ENCODE results near the gene HAUS1.
A peak's percentile ranks its signal among the peaks of the same experiment; 100 is the strongest.
"Not testable (repeated sequence)": the region's sequence is repeated elsewhere in the genome, so short reads cannot be mapped to it uniquely, and the experiment has no call there.

The HAUS1 gene

DNA sequence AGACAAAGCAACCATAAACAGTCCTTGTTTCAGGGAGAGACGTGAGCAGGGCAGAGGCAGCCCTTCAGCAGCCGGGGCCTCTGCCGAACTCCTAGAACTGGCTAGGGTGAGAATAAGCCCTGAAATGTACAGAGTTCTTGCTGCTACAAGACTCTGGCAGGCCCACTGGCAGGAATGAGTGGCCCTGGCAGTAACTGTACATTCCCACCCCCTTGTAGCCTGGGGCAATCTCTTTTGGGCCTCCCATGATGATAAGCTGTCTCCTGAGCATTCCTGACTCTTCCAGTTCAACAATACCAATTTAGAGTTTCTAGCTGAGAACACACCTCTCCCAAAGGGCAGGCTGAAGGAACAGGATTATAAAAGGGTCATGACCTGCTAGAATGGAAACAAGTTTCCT is 54.3 kb downstream of the HAUS1 start:
- DNase-seq: no peak

DNA sequence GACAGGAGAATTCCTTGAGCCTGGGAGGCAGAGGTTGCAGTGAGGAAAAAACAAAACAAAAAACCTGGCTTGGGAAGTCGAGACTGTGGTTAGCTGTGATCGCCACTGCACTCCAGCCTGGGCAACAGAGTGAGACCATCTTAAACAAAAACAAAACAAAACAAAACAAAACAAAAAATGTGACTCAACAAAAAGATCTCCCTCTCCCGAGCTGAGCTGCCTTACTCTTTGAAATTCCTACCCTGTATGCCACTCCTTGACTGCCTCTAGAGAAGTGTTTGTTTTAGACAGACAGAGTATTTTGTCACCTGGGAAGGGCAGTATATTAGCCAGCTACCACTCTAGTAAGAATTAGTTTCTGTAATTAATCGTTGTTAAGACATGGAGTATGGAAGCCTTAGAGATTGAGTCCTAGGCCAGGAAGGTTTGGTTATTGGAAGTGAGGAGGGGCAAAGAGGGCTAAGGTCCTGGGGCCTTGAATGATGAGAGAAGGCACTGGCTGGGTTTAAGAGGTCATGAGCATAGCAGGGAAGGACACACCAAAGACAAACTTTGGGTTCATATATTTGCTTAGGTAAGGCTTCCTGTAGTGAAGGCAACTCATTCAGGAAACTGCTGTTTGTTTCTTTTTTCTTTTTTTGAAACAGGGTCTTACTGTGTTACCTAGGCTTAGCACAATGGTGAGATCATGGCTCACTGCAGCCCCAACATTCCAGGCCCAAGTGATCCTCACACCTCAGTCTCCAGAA is 56.0 kb downstream of the HAUS1 start:
- DNase-seq: no peak

DNA sequence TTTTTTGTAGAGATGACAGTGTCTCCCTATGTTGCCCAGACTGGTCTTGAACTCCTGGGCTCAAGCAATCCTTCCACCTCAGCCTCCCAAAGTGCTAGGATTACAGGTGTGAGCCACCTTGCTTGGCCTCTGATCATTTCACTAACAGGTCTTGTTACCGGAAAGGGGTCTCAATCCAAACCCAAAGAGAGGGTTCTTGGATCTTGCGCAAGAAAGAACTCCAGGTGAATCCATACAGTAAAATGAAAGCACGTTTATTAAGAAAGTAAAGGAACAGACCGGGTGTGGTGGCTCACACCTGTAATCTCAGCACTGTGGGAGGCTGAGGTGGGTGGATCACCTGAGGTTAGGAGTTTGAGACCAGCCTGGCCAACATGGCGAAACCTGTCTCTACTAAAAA is 56.7 kb downstream of the HAUS1 start:
- not testable (repeated sequence) for DNase-seq

DNA sequence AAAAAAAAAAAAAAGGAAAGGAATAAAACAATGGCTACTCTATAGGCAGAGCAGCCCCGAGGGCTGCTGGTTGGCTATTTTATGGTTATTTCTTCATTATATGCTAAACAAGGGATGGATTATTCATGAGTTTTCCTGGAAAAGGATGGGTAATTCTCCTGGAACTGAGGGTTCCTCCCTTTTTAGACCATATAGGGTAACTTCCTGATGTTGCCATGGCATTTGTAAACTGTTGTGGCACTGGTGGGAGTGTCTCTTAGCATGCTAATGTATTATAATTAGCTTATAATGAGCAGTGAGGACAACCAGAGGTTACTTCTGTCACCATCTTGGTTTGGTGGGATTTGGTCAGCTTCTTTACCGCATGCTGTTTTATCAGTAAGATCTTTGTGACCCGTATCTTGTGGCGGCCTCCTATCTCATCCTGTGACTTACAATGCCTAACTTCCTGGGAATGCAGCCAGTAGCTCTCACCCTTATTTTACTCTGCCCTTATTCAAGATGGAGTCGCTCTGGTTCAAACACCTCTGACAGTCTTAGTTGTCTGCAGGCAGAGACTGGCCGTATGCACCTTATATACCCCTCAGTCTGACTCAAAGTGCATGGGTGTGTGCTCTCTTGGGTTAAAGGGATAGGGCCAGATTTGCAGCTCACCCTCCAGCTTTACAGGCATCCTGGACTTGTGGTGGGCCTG is 57.7 kb downstream of the HAUS1 start:
- no peak for DNase-seq

DNA sequence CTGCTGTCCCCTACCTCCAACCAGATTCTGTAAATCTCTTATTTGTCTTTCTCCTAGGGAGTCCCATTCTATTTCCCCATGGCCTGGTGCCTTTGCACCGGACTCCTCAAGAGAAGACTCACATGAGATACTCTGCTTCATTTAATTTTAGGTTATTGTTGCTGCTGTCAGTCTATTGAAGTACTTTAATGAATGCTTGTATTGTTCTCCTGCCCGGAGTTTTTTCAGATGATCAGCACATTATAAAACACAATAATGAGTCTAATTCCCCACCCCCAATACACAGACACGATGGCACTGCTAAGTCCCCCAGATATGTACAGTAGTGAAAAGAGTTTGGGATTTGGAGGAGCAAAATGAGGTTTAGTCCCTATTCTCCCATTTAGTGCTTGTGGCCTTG is 58.9 kb downstream of the HAUS1 start:
- no peak for DNase-seq

DNA sequence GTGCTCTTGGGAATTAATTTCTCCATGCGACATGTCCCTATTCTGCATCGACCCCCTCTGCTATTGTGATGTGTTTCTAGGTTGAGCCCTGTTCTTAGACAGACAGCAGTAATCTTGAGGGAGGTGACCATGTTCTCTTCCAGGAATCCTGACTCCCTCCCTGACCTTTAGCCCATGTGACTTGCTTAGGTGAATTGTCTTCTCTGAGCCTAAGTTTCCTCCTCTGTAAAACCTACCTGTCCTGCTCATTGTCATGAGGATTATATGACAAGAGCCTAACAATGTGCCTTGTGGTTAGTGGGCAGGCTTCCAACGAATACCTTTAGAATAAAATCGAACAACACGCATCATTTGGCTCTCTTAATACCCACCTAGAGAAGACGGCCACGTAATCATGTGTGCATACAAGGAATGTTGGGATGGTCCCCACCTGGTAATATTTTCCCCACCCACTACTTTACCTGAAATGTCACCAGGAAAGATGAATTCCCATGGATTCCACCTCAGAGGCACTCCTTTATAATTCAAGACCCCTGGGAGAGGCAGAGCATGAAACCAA is 59.8 kb downstream of the HAUS1 start:
- no peak for DNase-seq

DNA sequence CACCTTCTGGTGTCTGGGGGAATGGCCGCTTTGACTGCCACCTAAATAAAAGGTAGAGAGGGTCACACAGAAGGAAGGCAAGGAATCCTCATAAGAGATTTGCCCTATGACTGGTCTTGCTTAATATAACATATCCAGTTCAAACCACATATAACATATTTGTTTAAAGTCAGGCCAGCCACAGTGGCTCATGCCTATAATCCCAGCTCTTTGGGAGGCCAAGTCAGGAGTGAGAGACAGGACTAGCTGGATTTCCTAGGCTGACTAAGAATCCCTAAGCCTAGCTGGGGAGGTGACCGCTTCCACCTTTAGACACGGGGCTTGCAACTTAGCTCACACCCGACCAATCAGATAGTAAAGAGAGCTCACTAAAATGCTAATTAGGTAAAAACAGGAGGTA is 60.3 kb downstream of the HAUS1 start:
- DNase-seq: not testable (repeated sequence)

DNA sequence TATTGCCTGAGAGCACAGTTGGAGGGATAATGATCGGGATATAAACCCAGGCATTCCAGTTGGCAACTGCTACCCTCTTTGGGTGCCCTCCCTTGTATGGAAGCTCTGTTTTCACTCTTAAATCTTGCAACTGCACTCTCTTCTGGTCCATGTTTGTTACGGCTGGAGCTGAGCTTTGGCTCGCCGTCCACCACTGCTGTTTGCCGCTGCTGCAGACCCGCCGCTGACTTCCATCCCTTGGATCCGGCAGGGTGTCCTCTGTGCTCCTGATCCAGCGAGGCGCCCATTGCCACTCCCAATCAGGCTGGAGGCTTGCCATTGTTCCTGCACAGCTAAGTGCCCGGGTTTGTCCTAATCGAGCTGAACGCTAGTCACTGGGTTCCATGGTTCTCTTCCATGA is 60.7 kb downstream of the HAUS1 start:
- DNase-seq: no peak

DNA sequence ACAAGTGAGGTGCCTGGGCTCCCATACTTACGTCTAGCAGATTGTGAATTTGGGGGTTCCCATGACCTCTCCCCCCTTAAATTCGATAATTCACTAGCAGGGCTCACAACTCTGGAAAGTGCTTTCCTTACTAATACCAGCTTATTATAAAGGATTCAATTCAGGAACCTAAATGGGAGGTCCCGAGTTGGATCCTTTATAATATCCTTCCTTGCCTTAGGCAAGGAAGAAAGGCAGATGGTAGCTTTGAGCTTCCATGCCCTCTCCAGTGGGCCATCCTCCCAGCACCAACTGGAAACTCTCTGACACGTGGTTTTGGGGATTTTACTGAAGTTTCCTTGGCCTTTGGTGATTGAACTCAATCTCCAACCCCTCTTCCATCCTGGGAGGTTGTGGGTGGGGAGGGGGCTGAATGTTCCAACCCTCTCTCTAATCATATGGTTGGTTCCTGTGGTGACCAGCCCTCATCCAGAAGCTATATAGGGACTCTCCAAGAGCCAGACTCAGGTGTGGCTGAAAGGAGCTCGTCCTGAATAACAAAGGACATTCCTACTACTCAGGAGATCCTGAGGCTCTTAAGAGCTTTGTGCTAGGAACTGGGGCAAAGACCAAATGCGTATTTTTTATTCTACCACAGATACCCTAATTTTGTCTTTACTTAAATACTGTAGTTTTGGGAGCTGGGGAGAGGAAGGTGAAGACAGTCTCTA is 62.2 kb downstream of the HAUS1 start:
- DNase-seq: no peak

DNA sequence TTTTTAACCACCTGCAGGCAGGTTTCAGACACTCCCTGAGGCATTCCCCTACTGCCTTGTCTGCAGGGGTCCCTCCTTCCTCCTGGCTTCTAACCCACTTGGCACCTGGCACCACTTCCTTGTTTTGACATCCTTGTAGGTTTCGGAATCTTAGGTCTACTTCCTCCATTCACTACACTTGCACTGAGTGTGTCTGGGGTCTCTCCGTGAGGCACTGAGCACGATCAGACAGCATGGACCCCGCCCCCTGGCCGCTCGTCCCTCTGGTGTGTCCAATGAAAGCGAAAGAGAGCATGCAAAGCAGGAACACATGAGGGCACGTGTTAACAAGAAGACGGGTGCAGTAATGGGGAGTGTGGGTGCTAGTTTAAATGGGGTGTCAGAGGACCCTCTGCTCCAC is 63.8 kb downstream of the HAUS1 start:
- no peak for DNase-seq

DNA sequence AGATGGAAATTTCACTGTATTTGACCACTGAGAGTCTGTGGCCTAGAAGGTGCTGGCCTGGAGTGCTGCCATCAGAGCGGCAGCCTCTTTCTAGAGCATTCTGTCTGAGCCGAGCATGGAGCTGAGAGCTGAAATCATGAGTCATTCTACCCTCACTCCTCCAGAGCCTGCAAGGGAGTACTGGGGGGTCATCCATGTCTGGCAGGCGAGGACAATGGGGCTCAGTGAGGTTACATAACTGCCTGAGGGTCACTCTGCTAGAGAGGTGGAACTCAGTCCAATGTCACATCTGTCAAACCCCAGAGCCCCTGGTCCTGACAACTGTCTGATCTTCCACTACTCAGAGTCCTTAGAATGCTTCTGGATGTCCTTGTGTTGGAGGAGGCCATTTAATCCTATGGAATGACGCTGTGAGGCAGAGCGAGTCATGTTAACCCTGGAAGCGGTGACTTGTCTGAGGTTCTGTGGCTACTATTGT is 65.3 kb downstream of the HAUS1 start:
- no peak for DNase-seq

DNA sequence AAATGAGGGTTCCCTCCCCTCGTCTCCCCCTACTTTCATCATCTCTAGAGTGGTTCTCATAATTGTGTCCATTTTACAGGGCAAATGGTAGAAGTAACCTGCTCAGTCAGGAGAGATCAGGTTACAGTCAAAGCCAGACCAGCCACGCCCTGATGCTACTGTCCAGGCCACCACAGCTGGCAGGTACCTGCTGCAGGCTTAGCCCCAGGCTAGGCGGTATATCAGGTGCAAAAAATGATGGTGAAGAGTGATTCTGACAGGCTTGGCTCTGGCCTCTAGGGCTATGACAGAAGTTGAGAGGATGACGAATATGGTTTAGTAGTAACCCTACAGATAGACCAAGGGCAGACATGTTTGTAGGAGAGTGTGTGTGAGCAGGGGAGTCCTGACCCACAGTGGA is 67.1 kb downstream of the HAUS1 start:
- DNase-seq: no peak

DNA sequence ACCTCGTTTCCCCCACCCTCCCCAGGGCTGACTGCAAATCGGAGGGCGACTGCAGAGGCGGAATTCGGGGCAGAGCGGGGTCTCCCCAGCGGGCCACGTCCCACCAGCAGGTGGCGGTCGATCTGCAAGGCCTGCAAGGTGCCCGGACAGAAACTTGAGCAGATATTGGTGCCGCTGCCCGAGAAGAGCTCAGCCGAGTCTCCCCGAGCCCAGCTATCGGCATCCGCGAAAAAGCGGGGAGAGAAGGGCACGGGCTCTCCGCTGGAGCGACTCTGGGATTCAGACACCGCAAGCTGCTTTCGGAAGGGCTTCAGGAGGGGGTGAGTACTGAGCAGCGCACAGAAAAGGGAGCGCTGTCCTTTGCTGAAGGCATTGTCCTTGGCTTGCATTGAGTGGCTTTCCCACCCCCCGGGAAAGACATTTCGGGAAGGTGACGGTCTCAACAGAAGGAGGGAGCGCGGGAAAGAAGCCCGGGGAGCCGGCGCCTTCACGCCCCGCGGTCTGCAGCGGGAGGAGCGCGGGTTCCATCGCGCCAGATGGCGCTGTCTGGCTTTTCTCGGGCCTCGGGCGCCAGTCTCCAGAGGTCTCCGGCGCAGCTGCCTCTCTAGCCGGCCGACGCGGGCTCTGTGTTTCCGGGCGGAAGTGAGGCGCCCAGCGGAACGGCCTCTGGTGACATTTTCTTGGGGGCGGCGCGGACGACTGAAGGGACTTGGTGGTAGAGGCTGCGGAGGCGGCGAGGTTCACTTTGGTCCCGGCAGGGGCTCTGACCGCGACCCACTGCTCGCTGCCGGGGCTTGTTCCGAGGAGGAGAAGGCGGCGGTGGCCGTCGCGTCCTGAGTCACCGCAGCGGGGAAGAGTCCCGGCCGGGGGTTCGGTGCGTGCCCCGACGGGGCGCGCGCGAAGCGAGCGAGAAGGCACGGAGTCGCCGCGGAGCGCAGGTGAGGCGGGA is 69.5 kb downstream of the HAUS1 start:
- DNase-seq: peak; percentile 92

DNA sequence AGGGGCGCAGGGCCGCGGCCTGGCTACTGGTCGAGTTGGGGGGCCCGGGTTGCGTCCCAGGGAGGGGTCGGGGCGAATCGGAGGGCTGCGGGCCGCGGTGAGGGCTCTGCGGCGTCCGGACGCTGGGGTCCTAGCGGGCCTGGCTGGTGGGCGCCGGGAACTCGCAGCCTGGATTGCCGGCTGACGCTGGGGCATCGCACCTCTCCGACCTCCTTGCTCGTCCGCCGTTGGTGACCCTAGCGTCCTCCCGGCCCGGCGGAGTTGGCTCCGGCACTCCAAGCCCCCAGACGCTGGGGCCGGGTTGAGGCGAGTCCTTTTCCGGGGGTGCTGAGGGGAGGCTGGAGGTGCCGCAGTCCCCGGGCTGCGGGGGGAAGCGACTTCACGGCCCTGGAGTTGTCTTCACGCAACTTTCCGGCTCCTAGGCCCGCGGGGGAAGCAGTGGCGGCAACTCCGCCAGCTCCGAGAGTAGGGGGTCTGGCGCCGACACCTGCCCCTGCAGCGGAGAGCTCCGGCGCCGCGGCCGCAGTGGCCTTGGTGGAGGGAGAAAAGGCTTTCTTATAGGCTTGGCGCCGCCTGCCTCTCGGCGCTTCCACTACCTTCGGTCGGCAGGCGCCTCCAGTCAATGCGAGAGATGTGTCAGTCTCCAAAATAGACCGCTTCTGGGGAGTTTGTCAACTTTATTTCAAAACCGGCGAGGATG is 70.3 kb downstream of the HAUS1 start:
- DNase-seq: peak; percentile 29

DNA sequence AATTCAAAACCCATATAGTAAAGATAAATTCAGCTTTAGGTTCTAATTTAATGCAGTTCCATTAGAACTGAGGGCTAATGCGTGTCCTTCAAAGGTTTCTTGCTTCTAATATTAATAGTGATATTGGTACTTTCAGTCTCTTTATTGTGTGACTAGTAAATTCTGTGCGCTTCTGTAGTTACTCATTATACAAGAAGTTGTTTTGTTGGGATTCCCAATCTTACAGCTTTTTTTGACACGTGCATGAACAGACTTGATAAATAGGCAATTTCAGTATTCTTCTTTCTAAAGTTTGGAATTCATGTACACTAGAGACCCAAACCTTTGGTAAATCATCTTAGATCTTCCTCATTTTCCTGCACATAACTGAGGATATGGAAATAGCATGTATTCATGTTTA is 71.8 kb downstream of the HAUS1 start:
- DNase-seq: no peak
